ENCODE data around the gene HIC1. TPM values are rescaled to one million over a fixed set of nuclear protein-coding genes. Genes with fewer than 3 reads are reported as not detected.

Gene HIC1
- total RNA-seq, 1 donor from 2014 or later: 33.1 TPM

DNA sequence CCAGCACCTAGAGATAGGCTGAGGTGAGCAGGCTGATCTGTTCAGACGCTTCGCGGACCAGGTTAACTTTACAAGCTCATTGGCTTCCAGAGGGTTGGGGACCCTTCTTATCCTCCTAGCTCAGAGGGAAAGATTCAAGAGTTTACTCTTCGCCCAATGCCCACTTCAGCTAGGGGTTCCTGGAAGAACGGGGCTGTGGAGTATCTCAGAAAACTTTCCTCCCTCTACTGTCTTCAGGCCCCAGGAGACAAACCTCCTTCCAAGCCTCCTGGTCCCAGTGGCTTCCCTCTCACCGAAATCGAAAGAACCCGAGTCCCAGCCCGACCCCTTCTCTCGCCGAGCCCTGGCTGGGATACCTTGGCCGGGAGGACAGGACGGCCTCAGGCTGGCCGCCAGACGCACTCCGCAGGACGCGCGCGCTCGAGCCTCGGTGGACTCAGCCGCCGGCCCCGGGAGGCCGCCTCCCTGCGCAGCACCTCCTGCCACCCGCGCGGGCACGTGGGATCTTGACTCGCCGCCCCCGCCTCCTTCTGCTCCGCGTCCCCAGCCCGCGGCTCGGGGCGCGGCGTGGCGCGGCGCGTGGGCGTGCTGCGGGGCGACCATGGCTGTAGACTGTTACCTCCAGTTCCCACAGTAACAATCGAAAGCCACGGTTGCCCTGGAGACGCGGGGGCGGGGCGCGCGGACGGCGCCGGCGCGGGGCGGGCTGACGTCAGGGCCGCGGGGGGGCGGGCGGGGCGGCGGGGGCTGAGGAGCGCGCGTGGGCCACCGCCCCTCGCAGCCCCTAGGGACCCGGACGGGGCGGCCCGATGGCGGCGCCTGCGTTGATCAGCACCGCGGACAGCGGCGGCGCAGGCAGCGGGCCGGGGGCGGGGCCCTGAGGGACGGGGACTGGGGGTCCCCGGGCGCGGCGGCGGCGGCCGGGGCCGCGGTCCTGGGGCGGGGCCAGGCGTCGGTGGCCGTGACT lies 5.3 kb upstream of the HIC1 start:
- no peaks in the 10 kb centered on the region for H3K27me3 ChIP-seq
- DNase-seq (ENCODE audit: extremely low spot score in 2 of 2): no peak
- peak overlapping the region; percentile 27 for H3K27ac ChIP-seq
- TF ChIP-seq POLR2A (IDR thresholded peaks at IDR 0.05): no peak
- TF ChIP-seq, protein P1, sequence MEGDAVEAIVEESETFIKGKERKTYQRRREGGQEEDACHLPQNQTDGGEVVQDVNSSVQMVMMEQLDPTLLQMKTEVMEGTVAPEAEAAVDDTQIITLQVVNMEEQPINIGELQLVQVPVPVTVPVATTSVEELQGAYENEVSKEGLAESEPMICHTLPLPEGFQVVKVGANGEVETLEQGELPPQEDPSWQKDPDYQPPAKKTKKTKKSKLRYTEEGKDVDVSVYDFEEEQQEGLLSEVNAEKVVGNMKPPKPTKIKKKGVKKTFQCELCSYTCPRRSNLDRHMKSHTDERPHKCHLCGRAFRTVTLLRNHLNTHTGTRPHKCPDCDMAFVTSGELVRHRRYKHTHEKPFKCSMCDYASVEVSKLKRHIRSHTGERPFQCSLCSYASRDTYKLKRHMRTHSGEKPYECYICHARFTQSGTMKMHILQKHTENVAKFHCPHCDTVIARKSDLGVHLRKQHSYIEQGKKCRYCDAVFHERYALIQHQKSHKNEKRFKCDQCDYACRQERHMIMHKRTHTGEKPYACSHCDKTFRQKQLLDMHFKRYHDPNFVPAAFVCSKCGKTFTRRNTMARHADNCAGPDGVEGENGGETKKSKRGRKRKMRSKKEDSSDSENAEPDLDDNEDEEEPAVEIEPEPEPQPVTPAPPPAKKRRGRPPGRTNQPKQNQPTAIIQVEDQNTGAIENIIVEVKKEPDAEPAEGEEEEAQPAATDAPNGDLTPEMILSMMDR (IDR thresholded peaks at IDR 0.05): no peak
- no peak for TF ChIP-seq POLR2AphosphoS5 (IDR thresholded peaks at IDR 0.05; ENCODE audit: insufficient read depth in 1 of 2, low read depth in 1 of 2)
- peak overlapping the region; percentile 57 to 95 for H3K4me3 ChIP-seq
- H3K36me3 ChIP-seq: no peaks in the 10 kb centered on the region
- H3K9me3 ChIP-seq: no peaks in the 10 kb centered on the region
- intact Hi-C loops (cut with DNase I): loop anchor here (10.0 kb wide), 1 partner anchor 345 kb away; no protein-coding TSS in a partner anchor
- peaks cover 43% of the 10 kb centered on the region for H3K4me1 ChIP-seq

DNA sequence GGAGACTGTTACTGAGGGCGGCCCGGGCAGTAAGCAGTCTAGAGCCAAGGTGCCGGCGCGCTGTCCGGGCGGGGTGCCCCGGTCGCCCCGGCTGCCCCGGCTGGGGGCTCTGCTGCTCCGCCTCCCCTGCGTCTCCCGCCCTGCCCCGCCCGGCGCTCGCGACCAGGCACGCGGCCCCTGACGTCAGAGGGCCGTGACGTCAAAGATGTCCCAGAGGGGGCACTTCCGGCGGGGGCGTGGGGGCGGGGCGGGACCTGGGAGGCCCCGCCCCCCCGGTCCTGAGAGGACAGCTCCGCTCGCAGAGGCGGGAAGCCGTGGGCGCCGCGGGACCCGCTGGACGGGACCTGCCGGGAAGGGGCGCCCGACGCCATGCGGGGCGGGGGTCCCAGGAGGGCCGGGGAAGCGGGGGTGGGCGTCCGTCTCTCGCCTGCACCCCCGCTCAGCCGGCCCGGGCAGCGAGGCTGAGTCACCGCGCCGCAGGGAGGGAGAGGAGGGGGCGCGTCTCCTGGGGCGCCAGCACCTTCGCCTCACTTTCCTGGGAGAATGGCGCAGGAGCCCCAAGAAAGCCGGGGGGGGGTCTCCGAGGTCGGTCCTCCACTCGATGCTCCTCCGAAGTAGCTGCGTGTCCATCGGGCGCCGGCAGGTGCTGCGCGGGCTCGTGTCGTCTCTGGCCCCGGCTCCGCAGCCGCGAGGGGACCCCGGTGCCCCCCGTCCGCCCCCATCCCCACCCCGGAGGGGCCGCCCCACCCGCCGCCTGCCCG lies 4.4 kb upstream of the HIC1 start:
- Histone ChIP-seq H3K9me3 (no peaks in the 10 kb centered on the region), H3K27ac (peak overlapping the region; percentile 24), H3K4me3 (peak overlapping the region; percentile 57 to 95), H3K36me3 (no peaks in the 10 kb centered on the region), H3K27me3 (peaks cover 6% of the 10 kb centered on the region), H3K4me1 (peaks cover 52% of the 10 kb centered on the region)
- TF ChIP-seq POLR2A (IDR thresholded peaks at IDR 0.05) (no peak), POLR2AphosphoS5 (IDR thresholded peaks at IDR 0.05; ENCODE audit: insufficient read depth in 1 of 2, low read depth in 1 of 2) (no peak)
- TF ChIP-seq, protein P1 (IDR thresholded peaks at IDR 0.05): no peak
- intact Hi-C loops (cut with DNase I): loop anchor here (10.0 kb wide), 1 partner anchor 344 kb away; no protein-coding TSS in a partner anchor
- no peak for DNase-seq (ENCODE audit: extremely low spot score in 2 of 2)

DNA sequence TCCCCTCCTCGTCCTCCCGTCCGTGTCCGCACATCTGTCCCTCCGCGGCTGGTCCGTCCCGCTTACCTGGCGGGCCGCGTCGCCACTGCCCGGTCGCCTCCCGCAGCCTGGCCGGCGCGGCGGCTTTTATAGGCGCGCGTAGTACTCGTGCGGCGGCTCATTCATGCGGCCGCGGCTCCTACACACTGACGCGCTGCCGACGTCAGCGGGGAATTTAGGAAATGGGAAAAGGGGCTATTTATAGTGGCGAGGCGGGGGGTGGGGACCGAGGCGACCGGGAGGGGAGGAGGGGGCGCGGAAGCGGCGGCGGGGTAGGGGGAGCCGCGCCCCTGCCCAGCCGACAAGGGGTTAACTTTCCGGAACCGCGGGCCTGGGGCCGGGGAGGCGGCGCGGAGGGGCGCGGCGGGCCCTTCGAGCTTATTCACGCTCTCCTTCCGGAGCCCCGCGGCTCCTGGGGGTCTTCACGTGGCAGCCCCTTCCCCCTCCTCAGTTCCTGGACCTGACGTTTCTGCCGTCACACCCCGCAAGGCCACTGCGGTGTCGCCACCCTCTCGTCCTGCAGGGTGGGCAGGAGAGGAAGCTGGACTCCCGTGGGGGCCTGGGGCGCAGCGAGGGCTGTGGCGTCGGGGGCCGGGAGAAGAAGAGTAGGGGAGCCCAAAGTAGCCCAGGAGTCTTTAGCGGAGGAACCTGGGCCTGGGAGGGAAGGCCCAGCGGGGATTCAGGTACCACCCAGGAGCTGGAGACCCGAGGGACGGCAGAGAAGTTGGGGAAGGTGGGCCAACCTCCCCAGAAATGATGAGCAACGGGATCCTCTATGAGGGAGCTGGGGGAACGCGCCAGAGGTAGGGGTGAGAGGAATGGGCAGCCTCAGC lies 3.6 kb upstream of the HIC1 start:
- H3K4me3 ChIP-seq: peak overlapping the region; percentile 57 to 95
- no peak for TF ChIP-seq POLR2AphosphoS5 (IDR thresholded peaks at IDR 0.05; ENCODE audit: insufficient read depth in 1 of 2, low read depth in 1 of 2)
- TF ChIP-seq, protein P1 (IDR thresholded peaks at IDR 0.05): no peak
- no peak for TF ChIP-seq POLR2A (IDR thresholded peaks at IDR 0.05)
- H3K36me3 ChIP-seq: no peaks in the 10 kb centered on the region
- peaks cover 53% of the 10 kb centered on the region for H3K4me1 ChIP-seq
- DNase-seq (ENCODE audit: extremely low spot score in 2 of 2): no peak
- H3K27ac ChIP-seq: peak overlapping the region; percentile 24
- no peaks in the 10 kb centered on the region for H3K9me3 ChIP-seq
- H3K27me3 ChIP-seq: peaks cover 6% of the 10 kb centered on the region
- intact Hi-C loops (cut with DNase I): loop anchor here (10.0 kb wide), 1 partner anchor 344 kb away; no protein-coding TSS in a partner anchor

GRCh38 chr17:2051933-2052559 lies 2.9 kb upstream of the HIC1 start:
- Histone ChIP-seq H3K9me3 (no peaks in the 10 kb centered on the region), H3K4me3 (no peak overlapping the region), H3K27ac (no peak overlapping the region), H3K4me1 (peaks cover 58% of the 10 kb centered on the region), H3K36me3 (no peaks in the 10 kb centered on the region), H3K27me3 (peaks cover 6% of the 10 kb centered on the region)
- intact Hi-C loops (cut with DNase I): loop anchor here (10.0 kb wide), 1 partner anchor 343 kb away; no protein-coding TSS in a partner anchor
- no peak for DNase-seq (ENCODE audit: extremely low spot score in 2 of 2)
- TF ChIP-seq POLR2A (IDR thresholded peaks at IDR 0.05) (no peak), POLR2AphosphoS5 (IDR thresholded peaks at IDR 0.05; ENCODE audit: insufficient read depth in 1 of 2, low read depth in 1 of 2) (no peak)
- TF ChIP-seq, protein P1 (IDR thresholded peaks at IDR 0.05): no peak
